ENCODE results near the gene SLC16A9.

SLC16A9 gene

DNA sequence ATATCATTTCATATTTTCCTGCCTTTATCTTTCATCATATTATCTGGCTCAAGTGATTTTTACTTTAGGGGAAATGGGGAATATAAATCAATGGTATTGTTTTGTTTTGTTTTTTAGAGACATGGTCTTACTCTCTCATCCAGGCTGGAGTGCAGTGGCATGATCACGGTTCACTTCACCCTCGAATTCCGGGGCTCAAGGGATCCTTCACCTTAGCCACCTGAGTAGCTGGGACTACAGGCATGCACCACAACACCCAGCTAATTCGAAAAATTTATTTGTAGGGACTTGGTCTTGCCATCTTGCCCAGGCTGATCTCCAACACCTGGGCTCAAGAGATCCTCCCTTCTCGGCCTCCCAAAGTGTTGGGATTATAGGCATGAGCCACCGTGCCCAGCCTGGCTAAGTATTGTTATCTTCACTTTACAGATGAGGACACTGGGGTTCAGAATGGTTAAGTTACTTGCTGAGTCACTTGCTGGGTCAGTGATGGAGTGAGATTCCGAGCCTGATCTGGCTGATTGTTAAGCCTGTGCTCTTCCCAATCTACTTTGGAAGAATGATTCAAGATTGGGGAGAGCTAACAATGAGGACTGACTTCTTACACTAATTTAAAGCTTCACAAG, 3.7 kb upstream of the SLC16A9 start:
- no peak for TF ChIP-seq CTCF (IDR thresholded peaks at IDR 0.05; ENCODE audit: low read depth, low read length)
- no peak overlapping the region for H3K4me3 ChIP-seq (ENCODE audit: low read depth, low read length)

- H3K4me3 ChIP-seq (ENCODE audit: low read depth, low read length): no peak overlapping the region
- TF ChIP-seq CTCF (IDR thresholded peaks at IDR 0.05; ENCODE audit: low read depth, low read length): no peak
These were observed 2.3 kb upstream of the SLC16A9 start for GRCh38 chr10:59711871-59712494.

GRCh38 chr10:59708816-59709394, 745 bp downstream of the SLC16A9 start:
- TF ChIP-seq CTCF (IDR thresholded peaks at IDR 0.05; ENCODE audit: low read depth, low read length): no peak
- peak overlapping the region; percentile 59 for H3K4me3 ChIP-seq (ENCODE audit: low read depth, low read length)

GRCh38 chr10:59706851-59707797, 2.5 kb downstream of the SLC16A9 start:
- H3K4me3 ChIP-seq (ENCODE audit: low read depth, low read length): no peak overlapping the region
- TF ChIP-seq CTCF (IDR thresholded peaks at IDR 0.05; ENCODE audit: low read depth, low read length): no peak

DNA sequence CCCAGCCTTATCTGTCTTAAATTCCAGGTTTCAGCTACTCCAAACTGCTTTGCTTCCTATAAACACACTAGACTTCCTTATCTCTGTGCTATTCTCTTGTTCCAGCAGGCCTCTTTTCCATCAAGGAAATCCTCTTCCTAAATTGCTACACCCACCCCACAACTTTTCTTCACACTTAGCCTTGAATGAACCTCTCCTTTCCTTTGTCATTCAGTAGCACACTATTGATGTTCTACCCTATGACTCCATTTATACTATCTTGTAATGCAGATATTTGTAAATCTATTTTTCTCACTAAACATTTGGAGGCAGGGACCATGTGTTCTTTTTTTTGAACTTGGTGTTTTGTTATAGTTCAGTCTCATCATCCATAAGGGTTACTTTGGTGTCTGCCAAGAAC, 3.7 kb downstream of the SLC16A9 start:
- no peak for TF ChIP-seq CTCF (IDR thresholded peaks at IDR 0.05; ENCODE audit: low read depth, low read length)

DNA sequence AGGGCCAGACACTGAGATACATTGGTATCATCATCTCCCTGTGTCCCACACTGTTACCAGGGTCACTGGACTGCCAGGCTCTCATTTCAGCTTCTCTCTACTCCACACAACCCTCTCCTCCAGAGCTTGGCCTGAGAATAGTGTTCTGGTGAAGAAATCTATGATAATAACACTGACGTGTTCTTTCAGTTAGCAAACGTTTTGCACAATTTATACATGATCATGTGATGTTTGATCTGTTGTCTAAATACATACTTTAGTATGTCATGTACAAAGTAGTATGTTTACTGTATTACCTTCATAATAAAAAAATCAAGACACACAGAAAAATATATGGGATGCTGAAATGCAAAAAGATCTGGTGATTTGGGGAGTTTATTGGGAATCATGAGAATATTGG, 5.0 kb downstream of the SLC16A9 start:
- H3K4me3 ChIP-seq (ENCODE audit: low read depth, low read length): no peak overlapping the region
- TF ChIP-seq CTCF (IDR thresholded peaks at IDR 0.05; ENCODE audit: low read depth, low read length): no peak

More for the DNA sequence above, 3.7 kb downstream of the SLC16A9 start:
- no peak overlapping the region for H3K4me3 ChIP-seq (ENCODE audit: low read depth, low read length)
